ENCODE measurements around the gene EXOC7. TPM values are rescaled to one million over a fixed set of nuclear protein-coding genes. Genes with fewer than 3 reads are reported as not detected.

EXOC7 gene
- total and polyA plus RNA-seq, 2 of the 4 experiments (the other 2 are of a cell fraction) = 85.9 to 118 TPM

DNA sequence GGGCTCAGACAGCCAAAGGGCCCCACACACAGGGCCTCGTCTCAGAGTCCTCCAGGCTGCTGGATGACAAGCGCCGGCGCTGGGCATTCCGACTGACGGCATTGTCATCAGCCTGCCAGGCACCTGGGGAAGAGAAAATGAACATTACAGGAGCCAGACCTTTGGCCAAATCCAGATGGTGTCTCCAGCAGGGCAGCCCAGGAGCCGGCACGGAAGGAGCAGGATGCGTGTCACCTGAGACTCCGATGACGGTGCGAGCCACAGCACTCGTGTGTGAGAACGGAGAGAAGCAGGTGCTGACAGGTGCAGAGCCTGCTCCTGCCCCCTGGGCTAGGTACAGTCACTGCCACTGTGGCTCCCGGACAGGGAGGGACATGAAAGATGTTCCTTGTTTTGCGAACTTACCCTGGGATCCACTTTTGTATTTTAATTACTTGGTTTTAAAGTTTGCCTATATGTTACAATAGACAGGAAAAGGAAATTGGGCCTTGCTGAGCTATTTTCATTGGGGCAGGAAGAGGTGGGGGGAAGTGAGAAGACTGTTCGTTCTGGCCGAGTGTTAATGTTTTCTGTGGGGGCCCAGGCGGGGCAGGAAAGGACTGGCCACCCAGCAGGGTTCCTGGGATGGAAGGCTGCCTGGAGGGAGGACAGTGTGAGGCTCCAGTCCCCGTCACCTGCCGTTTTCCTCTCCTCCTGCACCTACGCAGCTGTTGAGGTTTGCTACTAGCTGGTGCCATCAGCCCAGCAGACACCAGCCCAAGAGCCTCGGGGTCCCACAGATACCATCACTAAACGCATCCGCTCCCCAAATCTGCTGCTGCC lies 41.9 kb upstream of the EXOC7 start:
- H2BK20ac ChIP-seq (ENCODE audit: low read depth, low read length) = no peak overlapping the region
- DNase-seq (no peak), ATAC-seq (ENCODE audit: low read depth) (no peak)
- H3K18ac ChIP-seq (ENCODE audit: low read depth, low read length) = no peak overlapping the region
- no peak overlapping the region for H3K56ac ChIP-seq (ENCODE audit: extremely low read depth, insufficient read depth, low read length)
- no peak overlapping the region for H4K5ac ChIP-seq (ENCODE audit: low read depth, low read length)
- no peaks in the 10 kb centered on the region; the same call in 1 of the 2 replicates for H3K4me1 ChIP-seq (ENCODE audit: control insufficient read depth, insufficient read depth, low read length)
- ChIA-PET POLR2A (ENCODE audit: unreplicated experiment) (no interaction called here), CTCF (interaction anchor here (0.6 kb wide), 1 partner anchor 11 kb away, joined by 4 read pairs; no protein-coding TSS in a partner anchor)
- no peaks in the 10 kb centered on the region for H3K79me1 ChIP-seq (ENCODE audit: low read depth in 1 of 2, low read length in 2 of 2)
- no peaks in the 10 kb centered on the region for H3K9me3 ChIP-seq (ENCODE audit: control insufficient read depth, insufficient read depth, low read length)
- no peak overlapping the region for H3K9ac ChIP-seq (ENCODE audit: low read depth, low read length)
- H3K4me3 ChIP-seq (ENCODE audit: insufficient read depth, low read depth, low read length) = no peak overlapping the region
- H2AK9ac ChIP-seq (replicated peaks; ENCODE audit: low read depth, low read length, poor library complexity) = no peak overlapping the region
- H2BK15ac ChIP-seq (ENCODE audit: low read depth, low read length) = no peak overlapping the region
- no peak overlapping the region for H3K23ac ChIP-seq (ENCODE audit: low read depth, low read length)
- no peak overlapping the region for H2BK120ac ChIP-seq (ENCODE audit: low read depth, low read length)
- no peak overlapping the region for H4K8ac ChIP-seq (ENCODE audit: low read depth in 2 of 2, low read length in 2 of 2)
- in situ Hi-C loops (cut with MboI; ENCODE audit: low sequenced_read_pairs) = no loop called here
- dilution Hi-C loops (cut with HindIII; ENCODE audit: low sequenced_read_pairs, unreplicated experiment) = no loop called here
- no peak overlapping the region for H2AK5ac ChIP-seq (ENCODE audit: low read depth, low read length)
- no peak overlapping the region for H3K4ac ChIP-seq (ENCODE audit: low read depth, low read length)
- 89% methylated on average over 5 of the region's 25 CpGs; no CpG with 5 or more reads in 1 of the 2 experiments for WGBS, 2 experiments (ENCODE audit: extremely low coverage in 2 of 2, insufficient read length in 1 of 2)
- H4K91ac ChIP-seq (ENCODE audit: insufficient read depth, low read depth, low read length) = no peak overlapping the region
- H4K20me1 ChIP-seq (ENCODE audit: insufficient read depth, low read length) = no peaks in the 10 kb centered on the region
- no peak overlapping the region for H2BK5ac ChIP-seq (ENCODE audit: low read depth, low read length, poor library complexity, severe bottlenecking)
- no peak overlapping the region for H3K4me2 ChIP-seq (ENCODE audit: low read depth, low read length)
- BruUV-seq (replicated peaks) = no TSS peak
- no peak overlapping the region for H3K27ac ChIP-seq (ENCODE audit: insufficient read depth, low read length)
- H3K14ac ChIP-seq (replicated peaks; ENCODE audit: low read depth, low read length) = no peak overlapping the region
- peaks cover 22% of the 10 kb centered on the region for H3K27me3 ChIP-seq (ENCODE audit: control insufficient read depth, insufficient read depth, low read length)
- no peaks in the 10 kb centered on the region for H3K36me3 ChIP-seq (ENCODE audit: control insufficient read depth, insufficient read depth, low read length)
- no peak overlapping the region for H2AFZ ChIP-seq (replicated peaks; ENCODE audit: low read length, poor library complexity)
- no peaks in the 10 kb centered on the region; the same call in 1 of the 2 replicates for H3K9me1 ChIP-seq (ENCODE audit: insufficient read depth, low read length)
- intact Hi-C loops (cut with micrococcal nuclease) = no loop called here
- TF ChIP-seq FOS (IDR thresholded peaks at IDR 0.05; ENCODE audit: low read depth, low read length) (no peak), BHLHE40 (IDR thresholded peaks at IDR 0.05; ENCODE audit: low read depth, low read length) (no peak), MXI1 (IDR thresholded peaks at IDR 0.05; ENCODE audit: borderline replicate concordance, low read depth, low read length) (no peak), MAFK (IDR thresholded peaks at IDR 0.05; ENCODE audit: low read depth, low read length) (no peak), RAD21 (IDR thresholded peaks at IDR 0.05; ENCODE audit: low read length) (no peak), USF2 (IDR thresholded peaks at IDR 0.05; ENCODE audit: low read depth, low read length) (no peak), SMC3 (IDR thresholded peaks at IDR 0.05; ENCODE audit: low read depth, low read length) (no peak), RFX5 (IDR thresholded peaks at IDR 0.05; ENCODE audit: low read depth, low read length) (no peak), POLR2A (IDR thresholded peaks at IDR 0.05; ENCODE audit: low read depth, low read length) (no peak), CEBPB (IDR thresholded peaks at IDR 0.05; ENCODE audit: low read depth, low read length) (no peak), CHD1 (IDR thresholded peaks at IDR 0.05; ENCODE audit: low read depth, low read length) (no peak), NFE2L2 (IDR thresholded peaks at IDR 0.05; ENCODE audit: low read depth, low read length) (no peak), MAZ (IDR thresholded peaks at IDR 0.05; ENCODE audit: borderline replicate concordance, low read depth, low read length) (no peak)
- TF ChIP-seq, protein P1, sequence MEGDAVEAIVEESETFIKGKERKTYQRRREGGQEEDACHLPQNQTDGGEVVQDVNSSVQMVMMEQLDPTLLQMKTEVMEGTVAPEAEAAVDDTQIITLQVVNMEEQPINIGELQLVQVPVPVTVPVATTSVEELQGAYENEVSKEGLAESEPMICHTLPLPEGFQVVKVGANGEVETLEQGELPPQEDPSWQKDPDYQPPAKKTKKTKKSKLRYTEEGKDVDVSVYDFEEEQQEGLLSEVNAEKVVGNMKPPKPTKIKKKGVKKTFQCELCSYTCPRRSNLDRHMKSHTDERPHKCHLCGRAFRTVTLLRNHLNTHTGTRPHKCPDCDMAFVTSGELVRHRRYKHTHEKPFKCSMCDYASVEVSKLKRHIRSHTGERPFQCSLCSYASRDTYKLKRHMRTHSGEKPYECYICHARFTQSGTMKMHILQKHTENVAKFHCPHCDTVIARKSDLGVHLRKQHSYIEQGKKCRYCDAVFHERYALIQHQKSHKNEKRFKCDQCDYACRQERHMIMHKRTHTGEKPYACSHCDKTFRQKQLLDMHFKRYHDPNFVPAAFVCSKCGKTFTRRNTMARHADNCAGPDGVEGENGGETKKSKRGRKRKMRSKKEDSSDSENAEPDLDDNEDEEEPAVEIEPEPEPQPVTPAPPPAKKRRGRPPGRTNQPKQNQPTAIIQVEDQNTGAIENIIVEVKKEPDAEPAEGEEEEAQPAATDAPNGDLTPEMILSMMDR (conservative IDR thresholded peaks at IDR 0.05; ENCODE audit: low read depth, low read length) = no peak
- TF ChIP-seq, protein P2, sequence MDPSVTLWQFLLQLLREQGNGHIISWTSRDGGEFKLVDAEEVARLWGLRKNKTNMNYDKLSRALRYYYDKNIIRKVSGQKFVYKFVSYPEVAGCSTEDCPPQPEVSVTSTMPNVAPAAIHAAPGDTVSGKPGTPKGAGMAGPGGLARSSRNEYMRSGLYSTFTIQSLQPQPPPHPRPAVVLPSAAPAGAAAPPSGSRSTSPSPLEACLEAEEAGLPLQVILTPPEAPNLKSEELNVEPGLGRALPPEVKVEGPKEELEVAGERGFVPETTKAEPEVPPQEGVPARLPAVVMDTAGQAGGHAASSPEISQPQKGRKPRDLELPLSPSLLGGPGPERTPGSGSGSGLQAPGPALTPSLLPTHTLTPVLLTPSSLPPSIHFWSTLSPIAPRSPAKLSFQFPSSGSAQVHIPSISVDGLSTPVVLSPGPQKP (IDR thresholded peaks at IDR 0.05; ENCODE audit: borderline replicate concordance, low read depth, low read length) = no peak

Measured in IMR-90 (cell line).